Activated CD8-positive, alpha-beta memory T cell treated with anti-CD3 and anti-CD28 coated beads, Interleukin-2, amount 50 U/mL, for 4 hours (primary cell): Measurements from ENCODE around the gene MYH2.
"Not testable (repeated sequence)": the region's sequence is repeated elsewhere in the genome, so short reads cannot be mapped to it uniquely, and the experiment has no call there.

Experiments
- DNase-seq: peaks from one replicate; pipeline ENCODE4 v3.0.0-alpha.2; 2020

Gene MYH2

DNA sequence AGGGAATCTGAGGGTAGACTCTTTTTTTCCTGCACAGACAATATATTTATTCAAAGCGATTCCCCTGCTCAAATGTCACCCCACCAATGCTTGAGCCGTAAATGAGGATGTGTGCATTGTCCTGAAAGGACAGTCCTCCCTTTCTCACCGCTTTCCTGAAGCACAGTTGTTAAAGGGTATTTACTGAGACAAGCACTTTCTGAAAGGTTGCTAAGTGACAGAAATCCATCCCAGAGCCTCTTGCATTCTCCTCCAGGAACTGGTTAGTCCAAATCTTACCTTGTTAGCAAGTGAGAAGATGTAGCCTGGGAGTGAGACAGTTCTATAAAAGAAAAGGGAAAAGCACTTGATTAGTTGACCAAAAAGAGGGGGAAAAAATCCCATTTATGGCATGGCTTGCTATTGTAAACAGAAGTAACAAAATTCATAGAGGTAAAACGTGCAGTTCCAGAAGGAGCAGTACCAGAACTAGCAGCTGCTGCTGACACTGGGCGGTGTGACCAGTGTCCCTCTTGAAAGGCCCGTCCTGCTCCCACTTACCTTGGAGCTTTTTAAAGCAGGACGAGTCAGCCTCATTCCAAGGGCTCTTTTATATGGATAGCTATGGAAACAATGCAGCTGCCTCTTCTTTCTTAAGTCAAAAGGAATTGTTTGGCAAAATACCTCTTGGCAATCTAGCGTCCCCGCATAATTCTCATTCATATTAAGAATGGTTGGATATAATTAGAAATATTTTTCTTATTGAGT, at the start of gene MYH2:
Gene MYH2, minus strand, starts transcription at position 563 of the 747 bp plus-strand sequence. CDS start 1,738 bp downstream, outside the sequence.
- no peak for DNase-seq

DNA sequence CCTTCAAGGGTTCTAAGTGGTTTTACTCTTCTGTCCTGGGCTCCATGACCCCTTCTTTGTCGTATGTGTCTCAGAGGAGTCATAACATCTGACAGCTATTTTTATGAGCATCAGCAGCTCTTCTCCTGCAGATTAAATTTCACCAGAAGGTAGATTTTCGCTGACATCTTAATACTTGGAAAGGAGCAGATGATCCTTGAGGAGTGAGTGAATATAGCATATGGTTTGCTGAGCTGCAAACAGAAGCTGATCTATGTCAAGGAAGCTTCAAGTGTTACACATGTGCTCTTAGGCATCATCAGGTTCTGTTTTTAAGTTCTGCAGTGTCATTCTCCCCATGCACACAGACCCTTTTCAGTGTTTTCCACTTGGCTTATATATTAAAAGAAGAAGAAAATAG, 49.2 kb upstream of the MYH2 start:
- no peak for DNase-seq

DNA sequence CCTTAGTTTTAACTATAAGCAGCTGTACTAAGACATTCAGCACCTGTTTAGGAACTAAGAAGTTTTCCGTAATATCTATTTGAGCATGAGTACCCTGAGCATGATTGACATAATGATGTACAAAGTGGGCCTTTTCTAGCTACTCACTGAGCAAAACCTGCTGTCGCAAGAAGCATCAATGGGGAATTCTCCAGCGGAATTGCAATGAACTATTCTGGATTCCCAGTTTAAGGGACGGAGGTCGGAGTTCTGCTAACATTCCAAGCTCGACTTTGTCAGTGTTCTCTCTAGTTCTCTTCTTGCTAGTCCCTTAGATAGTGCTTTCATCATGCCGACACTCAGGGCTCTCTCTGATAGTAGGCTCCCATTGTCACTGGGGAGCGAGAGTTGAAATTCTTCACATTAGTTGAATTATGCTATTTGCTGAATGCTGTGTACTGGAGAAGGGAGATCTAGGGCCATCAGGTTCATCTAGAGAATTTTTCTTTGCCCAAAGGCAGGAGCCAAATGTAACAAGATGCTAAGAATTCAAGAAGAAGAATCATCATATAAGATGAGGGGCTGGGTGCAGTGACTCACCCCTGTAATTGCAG, 40.2 kb upstream of the MYH2 start:
- no peak for DNase-seq

DNA sequence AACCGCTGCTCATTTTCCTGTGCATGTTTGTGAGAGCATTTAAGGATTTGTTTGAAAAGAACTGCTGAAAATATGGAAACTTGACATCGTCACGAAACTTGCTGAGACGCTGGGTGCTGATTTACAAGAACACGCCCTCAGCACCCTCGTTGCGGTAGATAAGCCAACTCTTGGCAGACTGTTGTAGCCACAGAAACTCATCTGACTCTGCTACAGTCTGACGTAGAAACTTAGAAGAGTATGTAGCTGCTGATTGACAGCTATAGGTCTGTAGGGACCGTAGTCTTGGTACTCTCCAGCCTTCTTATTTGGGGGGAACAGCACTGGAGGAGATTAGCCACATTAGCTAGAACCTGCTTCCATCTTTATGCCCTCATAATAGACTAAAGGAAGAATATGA, 36.1 kb upstream of the MYH2 start:
- DNase-seq = no peak

DNA sequence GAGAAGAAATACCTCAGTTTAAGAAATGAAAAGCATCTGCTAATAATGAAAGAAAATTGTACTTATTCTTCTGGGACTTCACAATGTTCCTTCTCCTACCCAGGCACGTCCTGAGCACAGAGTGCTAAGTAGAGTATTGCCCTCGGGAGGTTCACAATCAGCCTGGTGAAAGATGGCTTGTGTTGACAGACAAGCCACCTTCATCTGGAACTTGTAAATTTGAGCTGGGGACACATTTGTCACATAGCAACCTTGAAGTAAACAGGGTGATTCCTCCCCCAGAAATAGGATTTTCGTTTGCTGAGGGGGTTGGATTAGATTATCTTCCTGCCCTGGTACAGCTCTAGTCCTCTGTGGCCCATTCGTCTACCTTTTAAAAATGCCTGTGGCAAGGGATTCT, 34.4 kb upstream of the MYH2 start:
- DNase-seq = no peak

DNA sequence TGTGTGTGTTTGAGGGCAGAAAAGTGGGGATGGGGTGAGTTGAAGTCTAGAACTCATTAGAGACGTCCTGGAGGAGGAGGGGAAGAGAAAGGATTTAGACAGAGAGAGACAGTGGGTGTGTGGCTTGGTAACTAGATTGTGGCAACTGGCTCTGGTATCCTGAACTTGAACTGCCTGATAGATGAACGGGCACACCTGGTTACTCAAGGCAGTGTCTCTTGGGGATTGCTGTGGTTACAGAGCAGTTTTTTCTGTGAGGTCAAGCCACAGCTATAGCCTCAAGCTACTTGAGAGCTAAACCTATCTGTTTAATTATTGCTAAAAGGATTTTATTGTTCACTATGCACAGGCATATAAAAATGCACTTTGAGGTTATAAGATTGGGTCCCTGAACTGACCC, 29.8 kb upstream of the MYH2 start:
- DNase-seq = no peak

DNA sequence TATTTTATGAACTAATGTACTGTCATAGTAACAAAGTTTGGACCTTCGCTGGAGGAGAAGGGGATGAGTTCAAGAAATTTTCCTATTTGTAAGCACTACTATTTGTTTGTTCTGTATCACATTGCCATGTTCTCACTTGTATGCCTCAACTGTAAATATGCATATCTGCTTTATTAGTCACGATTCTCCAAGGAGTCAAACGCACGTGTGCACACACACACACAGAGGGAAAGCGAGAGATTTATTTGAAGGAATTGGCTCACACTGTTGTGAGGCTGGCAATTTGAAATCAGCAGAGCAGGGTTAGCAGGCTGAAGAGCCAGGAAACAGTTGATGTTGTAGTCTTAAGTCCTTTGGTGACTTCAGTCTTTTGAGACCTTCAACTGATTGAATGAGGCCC, 24.9 kb upstream of the MYH2 start:
- no peak for DNase-seq

DNA sequence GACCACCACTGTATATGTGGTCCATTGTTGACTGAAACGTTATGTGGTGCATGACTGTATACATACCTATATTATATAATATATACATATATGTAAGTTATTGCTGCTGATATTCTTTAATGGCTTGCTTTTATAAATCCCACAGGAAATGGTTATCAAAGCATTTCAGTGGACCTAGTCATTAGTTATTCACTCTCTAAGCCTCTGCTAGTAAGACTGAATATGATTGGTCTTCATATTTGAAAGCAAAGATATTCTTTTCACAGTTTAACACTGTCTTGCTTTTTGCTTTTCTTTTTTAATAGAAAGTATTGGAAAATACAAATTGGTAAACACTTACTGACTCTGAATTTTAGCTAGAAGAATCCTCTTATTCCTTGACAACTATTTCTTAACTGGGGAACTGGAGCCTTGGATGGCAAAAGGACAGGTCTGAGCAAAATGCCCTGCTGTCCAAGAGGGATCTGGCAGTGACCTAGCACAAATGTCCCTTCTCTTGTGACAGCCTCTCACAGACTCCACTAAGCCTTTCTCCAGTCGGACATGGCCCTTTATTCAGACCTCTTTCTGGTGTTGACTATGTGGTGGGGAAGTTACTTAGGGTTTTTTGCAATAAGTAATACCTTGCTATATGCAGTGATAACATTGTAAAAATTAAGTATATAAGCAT, 14.7 kb upstream of the MYH2 start:
- no peak for DNase-seq

DNA sequence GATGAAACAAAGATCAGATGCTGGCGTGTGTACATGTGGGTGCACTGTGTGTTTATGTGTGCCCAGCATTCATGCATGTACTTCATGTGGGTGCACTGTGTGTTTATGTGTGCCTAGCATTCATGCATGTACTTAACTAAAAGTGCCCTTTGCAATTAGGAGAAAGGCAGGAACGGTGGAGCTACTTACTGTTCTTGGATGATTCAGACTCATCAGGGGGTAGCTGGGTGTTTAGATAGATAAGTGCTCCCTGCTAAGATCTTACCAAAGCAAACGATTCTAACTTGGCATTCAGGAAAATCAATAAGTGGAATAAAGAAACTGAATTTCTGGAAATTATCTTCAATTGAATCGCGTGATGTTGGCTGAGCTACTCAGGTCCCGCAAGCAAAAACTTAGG, 8.6 kb upstream of the MYH2 start:
- DNase-seq = no peak

DNA sequence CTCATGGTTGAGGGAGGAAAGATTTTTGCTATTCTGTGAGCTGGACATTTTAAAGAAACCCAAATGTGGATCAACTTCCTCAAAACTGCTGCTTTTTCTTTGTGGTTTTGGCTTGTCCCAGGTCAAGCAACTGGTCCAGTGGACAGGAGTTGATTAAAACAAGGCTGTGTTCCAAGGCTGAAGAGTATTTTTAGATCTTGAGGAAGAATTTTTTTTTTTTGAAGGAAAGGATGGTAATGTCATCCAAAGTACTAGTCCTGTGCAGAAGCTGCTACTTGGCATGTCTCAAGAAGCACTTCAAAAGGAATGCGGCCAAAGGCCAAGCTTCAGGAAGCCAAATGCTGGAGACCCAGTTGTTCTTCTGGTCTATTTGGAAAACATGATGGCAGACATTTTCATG, 8.0 kb upstream of the MYH2 start:
- DNase-seq = no peak

DNA sequence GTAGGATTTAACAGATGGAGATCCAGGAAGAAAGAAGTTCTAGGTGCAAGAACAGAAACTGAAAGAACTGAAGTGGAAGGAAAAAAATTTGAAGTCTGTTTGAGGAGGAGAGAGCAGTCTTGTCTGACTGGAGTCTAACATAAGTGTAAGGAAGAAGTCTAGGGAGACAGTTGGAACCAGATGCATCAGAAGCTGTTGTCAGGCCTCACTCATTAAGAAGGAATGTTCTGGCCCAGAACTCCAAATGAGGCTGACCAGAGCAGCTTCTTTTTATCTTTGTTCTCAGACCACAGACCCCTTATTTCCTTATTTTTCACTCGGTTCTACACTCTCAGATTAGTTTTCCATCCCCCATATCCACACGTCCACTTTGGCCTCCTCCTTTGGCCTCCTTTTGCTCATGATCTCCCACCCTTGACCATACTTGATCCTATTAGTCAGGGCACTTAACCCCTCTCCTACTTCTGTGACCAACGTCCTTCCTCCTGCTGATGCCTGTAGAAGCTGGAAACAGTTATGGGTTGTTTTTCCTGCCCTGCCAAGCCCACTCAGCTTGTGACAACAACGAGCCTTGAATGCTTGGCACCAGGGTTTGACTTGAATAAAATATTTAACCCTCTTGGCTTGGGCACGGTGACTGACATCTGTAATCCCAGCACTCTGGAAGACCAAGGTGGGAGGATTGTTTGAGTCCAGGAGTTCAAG, 7.0 kb upstream of the MYH2 start:
- DNase-seq = no peak

DNA sequence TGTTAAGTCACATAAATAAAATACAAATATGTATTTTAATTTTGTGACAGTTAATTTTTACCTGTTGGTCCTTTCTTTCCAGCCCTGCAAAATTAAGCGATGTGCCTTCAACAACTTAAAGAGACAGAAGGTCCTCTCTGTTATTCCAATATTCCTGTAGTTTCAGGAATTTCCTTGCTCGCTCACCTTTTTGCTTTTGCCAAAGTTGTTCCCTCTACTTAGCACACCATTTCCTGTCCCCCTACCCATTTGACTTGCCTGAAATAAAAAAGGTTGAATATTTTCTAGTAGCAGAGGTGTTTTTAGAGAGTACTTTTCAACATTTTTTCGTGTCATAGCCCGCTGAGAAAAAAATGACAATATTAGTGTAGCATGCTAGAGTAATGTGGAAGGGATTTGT, 556 bp upstream of the MYH2 start:
- DNase-seq = no peak

DNA sequence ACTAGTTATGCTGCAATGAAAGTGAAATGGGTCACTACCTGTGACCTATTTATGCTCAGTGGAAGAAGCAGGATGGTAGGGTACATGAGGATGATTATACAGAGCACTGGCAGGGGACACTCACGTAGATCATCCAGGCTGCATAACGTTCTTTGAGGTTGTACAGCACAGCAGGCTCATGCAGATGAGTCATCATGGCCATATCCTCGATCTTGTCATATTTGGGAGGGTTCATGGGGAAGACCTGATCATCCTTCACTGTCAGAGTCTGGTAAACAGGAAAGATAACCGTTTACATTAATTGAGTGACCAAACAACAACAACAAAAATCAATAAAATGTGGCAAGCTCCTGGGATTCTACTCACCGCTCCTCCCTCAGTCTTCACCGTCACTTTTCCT, 2.1 kb downstream of the MYH2 start:
- DNase-seq = no peak

DNA sequence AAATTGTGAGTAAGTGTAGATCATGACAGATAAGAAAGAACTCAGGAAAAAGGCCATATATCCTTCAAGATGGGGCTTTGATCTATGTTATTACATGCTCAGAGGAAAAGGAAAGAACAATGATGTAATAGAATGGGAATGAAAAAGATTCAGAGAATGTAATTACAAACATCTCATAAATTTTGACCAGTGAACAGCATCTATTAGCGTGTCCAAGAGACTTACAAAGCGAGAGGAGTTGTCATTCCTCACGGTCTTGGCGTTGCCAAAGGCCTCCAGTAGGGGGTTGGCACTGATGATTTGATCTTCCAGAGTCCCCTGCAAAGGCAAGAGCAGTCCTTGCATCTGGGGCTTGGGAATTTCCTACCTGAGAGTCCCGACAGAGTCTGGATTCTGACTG, 6.0 kb downstream of the MYH2 start:
- not testable (repeated sequence) for DNase-seq

DNA sequence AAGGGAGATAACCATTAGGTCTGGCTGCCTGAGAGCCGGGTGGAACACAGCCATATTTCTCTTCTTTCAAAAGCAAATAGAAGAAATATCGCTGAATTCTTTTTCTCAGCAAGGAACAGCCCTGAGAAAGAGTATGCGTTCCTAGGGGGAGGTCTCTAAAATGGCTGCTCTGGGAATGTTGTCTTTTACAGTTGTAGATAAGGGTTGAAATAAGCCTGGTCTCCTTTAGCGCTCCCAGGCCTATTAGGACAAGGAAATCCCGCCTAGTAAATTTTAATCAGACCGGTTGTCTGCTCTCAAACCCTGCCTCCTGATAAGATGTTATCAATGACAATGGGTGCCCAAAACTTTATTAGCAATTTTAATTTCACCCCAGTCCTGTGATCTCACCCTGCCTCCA, 8.3 kb downstream of the MYH2 start:
- DNase-seq = not testable (repeated sequence)

DNA sequence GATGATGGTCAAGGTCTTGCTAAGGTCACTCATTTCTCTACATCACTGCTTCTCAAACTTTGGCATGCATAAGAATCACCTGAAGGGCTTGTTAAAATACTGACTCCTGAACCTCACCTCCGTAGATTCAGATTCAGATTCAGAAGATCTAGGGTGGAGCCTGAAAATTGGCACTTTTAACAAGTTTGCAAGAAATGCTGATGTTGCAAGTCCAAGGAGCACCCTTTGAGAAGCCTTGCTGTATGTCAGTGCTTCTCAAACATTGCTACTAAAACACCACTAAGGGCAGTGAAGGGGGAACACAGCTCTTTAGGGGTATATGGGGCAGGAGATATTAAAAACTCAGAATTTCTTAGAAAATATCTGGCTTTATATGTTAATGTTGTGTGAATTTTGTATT, 17.4 kb downstream of the MYH2 start:
- DNase-seq = no peak

DNA sequence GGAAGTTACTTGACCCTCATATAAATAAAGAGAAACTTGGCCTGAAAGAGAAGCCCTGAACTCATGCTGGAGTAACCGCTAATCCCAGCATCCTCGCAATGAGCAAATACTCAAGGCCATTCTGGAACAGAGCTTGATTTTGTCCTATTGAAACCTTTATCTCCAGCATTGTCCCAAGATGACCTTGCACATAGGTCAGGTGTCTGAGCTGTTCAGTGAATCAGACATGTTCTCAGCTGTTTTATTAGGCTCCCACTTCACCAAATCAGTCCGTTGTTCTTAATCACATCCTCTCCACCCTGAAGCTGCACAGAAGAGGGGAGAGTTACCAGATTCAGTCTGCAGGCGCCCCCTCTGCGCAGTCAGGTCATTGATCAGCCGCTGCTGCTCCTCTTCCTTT, 22.0 kb downstream of the MYH2 start:
- no peak for DNase-seq

DNA sequence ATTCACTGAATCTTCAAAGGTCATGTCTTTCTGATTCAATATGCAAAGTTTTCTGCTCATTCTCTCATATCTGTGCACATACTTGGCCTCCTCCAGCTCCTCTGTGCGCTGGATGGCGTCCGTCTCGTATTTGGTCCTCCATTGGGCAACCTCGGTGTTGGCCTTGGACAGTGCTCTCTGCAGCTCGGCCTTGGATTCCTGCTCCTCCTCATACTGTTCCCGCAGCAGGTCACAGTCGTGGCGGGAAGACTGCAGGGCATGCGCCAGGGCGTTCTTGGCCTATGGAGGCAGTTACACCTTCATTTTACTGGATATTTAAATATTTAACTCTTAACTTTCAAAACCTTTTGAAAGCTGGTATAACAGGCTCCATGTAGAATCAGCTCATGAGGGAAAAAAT, 22.9 kb downstream of the MYH2 start:
- DNase-seq = no peak

DNA sequence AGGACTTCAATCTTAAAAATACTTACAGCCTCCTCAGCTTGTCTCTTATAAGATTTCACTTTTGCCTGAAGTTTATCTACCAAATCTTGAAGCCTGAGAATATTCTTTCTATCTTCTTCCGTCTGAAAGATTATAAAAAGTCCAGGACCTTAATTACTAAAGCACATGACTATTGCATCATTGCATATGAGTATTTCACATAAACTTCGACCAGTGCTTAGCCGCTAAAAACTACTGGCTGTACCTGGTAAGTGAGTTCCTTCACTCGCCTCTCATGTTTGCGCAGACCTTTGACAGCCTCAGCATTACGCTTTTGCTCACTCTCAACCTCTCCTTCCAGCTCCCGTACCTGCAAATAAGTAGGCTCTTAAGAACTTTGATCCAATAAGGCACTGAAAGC, 26.4 kb downstream of the MYH2 start:
- no peak for DNase-seq

DNA sequence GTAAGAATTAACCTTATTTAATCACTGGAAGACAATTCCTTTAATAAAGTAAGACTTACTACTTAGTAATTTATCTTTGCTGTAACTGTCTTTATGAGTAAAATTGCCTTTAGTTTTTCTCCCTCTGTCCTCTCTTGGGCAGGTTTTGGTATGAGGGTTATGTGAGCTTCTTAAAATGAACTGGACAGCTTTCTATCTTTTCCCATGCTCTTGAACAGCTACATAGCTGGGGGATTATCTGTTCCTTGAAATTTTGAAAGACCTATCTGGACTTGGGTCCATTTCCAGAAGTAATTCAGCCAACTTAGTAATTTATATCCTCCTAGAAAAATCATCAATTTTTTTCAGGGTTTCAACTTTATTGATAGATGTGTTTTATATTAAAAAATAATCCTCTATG, 27.5 kb downstream of the MYH2 start:
- no peak for DNase-seq

DNA sequence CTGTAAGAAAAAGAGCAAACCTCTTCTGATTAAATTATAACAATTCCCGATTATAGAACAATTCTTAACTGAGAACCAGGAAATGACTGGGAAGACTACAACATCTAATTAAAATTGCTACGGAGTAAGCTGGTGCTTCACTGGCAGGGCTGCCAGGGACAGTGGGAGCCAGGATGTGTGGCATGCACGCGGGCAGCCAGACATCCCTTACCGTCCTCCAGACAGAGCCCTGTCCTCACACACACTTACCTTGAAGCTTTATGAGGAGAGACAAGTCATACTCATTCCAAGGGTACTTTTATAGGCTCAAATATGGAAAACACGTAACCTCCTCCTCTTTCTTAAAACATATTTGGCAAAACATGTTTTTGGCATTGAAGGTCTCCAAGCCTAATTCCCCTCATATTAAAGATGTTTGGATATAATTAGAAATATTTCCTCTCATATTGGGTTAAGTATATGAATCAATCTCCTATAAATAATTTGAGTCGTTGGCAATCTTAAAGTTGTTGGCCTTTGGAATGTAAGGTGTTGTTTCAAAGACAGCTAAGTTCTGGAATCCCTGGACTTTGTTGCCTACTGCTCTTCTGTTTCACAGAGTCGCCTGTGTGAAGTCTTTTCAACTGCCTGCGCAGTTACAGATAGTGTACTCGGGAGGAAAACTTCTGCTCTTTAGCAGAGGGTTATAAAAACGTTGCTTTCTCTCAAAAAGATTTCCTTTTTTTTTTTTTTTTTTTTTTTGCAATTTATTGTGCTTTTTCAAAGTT, 31.0 kb downstream of the MYH2 start, which contains the start of gene MYH1:
Gene MYH1, minus strand, starts transcription at position 272 of the 767 bp plus-strand sequence. CDS start 1,900 bp downstream, outside the sequence.
- DNase-seq = no peak

DNA sequence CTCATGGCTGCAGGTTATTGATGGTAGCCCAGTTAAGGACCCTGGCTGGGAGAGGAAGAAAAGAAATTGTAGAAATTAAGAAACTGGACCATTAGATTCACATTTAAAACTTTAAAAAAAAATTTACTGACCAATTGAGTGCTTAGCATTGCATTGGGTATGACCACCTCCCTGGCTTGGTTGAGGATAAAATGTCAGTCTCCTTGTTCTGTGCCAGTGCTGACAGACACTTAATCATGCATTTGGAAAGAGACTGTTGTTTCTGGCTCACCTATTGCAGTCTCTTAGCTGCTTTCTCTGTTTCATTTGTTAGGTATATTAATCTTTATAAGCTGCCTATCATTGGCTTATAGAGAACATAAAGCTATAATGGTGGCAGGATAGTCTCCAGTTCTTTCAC, 32.8 kb downstream of the MYH2 start:
- DNase-seq = no peak

DNA sequence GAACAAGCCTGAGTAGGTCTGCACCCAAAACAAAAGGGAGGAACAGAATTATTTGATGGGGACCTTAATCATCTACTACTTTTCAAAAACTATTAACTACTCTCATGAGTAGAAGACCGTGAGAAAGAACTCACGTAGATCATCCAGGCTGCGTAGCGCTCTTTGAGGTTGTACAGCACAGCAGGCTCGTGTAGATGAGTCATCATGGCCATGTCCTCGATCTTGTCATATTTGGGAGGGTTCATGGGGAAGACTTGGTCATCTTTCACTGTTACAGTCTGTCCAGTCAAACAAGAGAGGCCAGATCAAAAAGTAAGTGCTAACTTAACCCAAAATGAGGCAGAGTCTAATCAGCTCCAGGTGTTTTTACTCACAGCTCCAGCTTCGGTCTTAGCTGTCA, 33.4 kb downstream of the MYH2 start:
- DNase-seq = no peak
